Gastroesophageal sphincter (tissue), 3 donors: ENCODE data around the gene ARL8B.

Experiments
- EP300 ChIP-seq: sonication (generic); formaldehyde crosslinking; IDR thresholded peaks from one replicate; pipeline ENCODE4 v1.6.1; 2017; ENCODE audit warnings: antibody characterized with exemption, mild to moderate bottlenecking
- POLR2A ChIP-seq, 2 donors: fragments of 450-650 bp; IDR thresholded peaks; one replicate each; pipeline ENCODE4 v1.6.1; 2017; ENCODE audit warnings: antibody characterized with exemption in 2 of 2, mild to moderate bottlenecking in 2 of 2, moderate library complexity in 1 of 2
- TF ChIP-seq, protein P1 (sequence below), 4 experiments: fragments of 200-600 bp in 2 of 4; fragments of 450-650 bp in 2 of 4; sonication (generic) in 1 of 4; IDR thresholded peaks; one replicate each; pipeline ENCODE4 v1.5.1; 2017 to 2019; ENCODE audit warnings: antibody characterized with exemption in 4 of 4, mild to moderate bottlenecking in 2 of 4, moderate library complexity in 2 of 4

- TF ChIP-seq, protein P1, sequence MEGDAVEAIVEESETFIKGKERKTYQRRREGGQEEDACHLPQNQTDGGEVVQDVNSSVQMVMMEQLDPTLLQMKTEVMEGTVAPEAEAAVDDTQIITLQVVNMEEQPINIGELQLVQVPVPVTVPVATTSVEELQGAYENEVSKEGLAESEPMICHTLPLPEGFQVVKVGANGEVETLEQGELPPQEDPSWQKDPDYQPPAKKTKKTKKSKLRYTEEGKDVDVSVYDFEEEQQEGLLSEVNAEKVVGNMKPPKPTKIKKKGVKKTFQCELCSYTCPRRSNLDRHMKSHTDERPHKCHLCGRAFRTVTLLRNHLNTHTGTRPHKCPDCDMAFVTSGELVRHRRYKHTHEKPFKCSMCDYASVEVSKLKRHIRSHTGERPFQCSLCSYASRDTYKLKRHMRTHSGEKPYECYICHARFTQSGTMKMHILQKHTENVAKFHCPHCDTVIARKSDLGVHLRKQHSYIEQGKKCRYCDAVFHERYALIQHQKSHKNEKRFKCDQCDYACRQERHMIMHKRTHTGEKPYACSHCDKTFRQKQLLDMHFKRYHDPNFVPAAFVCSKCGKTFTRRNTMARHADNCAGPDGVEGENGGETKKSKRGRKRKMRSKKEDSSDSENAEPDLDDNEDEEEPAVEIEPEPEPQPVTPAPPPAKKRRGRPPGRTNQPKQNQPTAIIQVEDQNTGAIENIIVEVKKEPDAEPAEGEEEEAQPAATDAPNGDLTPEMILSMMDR (IDR thresholded peaks at IDR 0.05), result no peak
- TF ChIP-seq POLR2A (IDR thresholded peaks at IDR 0.05), result no peak
- no peak for TF ChIP-seq EP300
These were observed 5.6 kb upstream of the ARL8B start for GRCh38 chr3:5116538-5116937.
